CMK (cell line): ENCODE results near the gene SCYL3.
"Not testable (repeated sequence)": the region's sequence is repeated elsewhere in the genome, so short reads cannot be mapped to it uniquely, and the experiment has no call there.

Source experiments
- DNase-seq: peaks from one replicate; pipeline ENCODE4 v3.0.0-alpha.2; 2010; ENCODE audit warnings: low read depth

The SCYL3 gene, protein sequence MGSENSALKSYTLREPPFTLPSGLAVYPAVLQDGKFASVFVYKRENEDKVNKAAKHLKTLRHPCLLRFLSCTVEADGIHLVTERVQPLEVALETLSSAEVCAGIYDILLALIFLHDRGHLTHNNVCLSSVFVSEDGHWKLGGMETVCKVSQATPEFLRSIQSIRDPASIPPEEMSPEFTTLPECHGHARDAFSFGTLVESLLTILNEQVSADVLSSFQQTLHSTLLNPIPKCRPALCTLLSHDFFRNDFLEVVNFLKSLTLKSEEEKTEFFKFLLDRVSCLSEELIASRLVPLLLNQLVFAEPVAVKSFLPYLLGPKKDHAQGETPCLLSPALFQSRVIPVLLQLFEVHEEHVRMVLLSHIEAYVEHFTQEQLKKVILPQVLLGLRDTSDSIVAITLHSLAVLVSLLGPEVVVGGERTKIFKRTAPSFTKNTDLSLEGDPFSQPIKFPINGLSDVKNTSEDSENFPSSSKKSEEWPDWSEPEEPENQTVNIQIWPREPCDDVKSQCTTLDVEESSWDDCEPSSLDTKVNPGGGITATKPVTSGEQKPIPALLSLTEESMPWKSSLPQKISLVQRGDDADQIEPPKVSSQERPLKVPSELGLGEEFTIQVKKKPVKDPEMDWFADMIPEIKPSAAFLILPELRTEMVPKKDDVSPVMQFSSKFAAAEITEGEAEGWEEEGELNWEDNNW

DNA sequence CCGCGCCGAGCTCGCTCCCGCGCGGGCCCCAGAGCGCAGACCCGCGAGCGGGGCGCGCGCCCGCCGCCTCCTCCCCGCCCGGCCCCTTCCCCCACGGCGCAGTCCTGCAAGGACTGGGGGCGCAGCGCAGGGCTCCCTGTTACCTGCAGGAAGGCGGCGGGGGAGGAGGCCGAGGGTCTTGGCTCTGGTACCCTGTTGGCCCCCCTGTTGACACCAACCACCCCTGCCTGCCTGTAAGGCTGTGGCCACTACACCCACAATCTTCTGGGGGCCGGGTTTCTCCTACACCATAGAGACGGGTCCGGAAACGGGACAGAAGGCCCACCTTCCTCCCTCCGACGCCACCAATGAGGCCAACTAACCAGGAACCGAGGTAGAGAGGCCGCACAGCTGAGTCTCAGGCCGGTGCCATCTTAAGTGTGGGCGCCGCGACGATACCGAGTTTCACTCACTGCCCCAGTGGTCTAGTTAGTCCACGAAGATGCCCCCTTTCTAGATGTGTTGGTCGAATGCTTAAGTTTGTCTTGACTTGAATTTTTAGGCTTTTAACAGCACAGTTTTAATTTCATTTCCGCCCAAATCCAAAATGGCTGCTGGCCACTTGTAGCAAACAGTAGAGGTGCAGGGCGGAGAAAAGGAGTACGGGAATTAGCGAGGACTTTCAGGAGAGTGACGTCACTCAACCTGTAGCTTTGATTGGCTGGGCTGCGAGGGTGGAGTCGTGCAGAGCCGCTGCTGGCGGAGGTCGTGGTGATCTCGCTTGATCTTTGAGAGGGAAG is at the start of gene SCYL3:
SCYL3 (minus strand) TSS at position 252 of the 779 bp plus-strand sequence. CDS start 5,056 bp downstream, outside the sequence.
- DNase-seq, result peak; percentile 98

DNA sequence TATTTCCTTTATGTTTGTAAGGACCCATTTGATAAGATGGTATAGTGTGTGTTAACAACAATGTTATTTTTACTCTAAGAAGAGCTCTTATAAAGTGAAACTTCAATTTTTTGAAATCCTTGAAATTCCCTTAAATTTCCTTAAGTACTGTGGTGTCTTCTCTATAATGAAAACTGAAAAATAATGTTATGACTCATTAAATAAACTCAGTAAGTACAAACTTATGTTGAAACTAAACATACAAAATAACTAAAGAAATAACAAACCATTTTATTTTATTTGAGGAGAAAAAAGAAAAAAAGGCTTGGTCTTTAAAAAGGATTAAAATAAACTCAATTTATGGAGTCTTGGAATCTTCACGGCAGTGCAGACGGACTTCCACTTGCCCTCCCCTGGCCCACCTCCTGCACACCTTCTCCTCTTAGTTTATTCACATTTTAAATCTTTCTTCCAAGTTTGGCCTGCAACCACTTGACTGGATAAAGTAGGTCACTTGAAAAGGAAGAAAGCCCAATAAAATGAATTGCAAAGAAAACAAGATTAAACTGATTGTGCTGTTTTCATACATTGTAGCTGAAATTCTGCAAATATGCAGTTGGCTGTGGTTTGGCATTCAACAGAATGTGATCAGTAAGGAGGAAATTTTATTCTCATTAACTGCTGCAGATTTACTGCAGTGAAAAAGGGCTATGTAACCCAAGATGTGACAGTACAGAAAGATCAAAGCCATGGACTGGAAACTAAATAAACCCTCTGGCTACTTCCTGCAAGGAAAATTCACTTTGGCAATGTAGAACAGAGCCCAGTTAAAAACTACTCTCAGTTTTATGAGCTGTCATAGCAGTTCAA is 48.5 kb upstream of the SCYL3 start:
- no peak for DNase-seq

DNA sequence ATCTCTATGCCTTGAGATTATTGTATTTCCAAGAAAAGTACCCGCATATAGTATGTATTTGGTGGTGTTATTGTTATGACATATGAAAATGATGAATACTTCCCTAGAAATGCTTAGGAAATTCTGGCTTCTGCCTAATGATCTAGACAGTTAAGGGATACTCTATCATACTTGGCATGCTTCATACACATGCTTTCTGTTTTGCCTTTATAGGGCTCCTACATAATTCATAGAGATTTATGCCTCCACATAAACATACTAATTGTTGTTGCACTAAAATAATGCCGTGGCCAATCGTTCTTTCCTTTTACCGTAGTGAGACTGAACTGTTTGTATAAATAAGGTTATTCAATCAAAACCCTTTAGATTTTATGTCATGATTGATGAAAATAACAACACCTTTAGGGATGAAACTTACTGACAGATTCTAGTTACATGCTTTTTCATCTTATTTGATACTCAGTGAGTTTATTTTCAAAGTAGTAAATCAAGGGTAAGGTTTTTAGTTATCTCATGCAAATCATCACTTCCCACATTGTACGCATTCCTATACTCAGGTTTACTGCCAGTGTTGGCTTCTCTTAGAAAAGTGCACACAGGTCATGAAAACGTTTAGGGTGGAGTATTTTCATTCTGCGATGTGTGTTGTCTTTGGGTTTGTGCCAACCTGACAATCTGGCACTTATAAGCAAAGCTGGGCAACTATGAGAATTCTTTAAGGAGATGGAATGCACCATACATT is 40.5 kb upstream of the SCYL3 start:
- no peak for DNase-seq

DNA sequence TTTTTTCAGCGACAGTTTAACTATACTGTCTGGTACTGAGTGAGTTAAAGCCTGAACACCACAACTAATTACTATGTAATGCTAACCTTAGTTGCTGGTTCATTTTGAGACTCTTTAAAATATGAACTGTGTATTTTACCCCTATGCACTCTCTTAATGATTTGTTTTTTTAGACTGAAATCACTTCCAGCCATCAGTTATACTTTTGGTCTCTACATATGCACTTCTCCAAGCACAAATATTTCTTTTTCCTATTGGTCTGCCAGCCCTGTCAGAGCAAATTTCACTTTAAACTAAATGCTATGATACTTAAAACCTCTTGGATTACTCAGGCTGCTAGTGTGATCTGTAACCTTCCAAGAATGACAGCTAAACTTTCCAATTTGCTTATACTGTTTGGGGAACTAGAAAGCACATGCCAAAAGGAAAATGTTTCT is 38.1 kb upstream of the SCYL3 start:
- no peak for DNase-seq

DNA sequence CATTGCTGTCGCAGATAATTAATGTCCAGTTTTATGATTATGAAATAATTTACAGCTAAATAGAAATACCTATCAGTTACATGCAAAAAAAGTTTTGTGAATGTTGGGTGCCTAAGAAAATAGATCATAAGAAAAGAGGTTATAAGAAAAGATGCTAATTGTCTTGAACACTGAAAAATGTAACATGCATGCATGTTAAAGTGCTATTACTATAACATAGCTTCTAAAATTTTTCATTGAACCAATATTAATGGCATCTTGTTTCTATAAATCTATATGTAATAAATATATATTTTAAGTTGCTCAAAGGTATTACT is 35.5 kb upstream of the SCYL3 start:
- DNase-seq, result no peak

DNA sequence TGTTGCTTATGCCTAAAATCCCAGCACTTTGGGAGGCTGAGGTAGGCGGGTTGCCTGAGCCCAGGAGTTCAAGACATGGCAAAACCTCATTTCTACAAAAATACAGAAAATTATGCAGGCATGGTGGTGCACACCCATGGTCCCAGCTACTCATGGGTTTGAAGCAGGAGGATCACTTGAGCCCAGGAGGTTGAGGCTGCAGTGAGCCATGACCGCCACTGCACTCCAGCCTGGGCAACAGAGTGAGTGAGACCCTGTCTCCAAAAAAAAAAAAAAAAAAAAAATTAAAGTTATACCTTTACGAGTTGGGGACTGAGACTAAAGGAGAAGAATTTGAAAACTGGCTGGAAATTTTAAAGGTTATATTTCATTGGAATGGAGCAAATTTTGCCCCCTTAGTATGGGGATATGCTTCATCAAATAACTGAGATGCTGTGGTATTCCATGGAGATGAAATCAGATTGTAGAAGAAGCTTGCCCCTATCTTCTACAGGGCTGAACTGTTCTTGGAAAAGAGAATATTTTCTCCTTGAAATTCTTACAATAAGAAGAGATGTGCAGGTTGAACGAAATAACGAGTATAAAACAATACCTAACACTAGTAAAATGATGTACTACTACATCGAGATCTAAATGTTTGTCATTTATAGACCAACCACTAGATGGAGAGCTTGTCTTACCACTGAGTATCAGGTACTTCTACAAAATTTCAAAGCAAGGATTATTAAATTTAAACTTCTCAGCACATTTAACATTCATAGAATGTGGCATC is 34.9 kb upstream of the SCYL3 start:
- peak; percentile 30 for DNase-seq

DNA sequence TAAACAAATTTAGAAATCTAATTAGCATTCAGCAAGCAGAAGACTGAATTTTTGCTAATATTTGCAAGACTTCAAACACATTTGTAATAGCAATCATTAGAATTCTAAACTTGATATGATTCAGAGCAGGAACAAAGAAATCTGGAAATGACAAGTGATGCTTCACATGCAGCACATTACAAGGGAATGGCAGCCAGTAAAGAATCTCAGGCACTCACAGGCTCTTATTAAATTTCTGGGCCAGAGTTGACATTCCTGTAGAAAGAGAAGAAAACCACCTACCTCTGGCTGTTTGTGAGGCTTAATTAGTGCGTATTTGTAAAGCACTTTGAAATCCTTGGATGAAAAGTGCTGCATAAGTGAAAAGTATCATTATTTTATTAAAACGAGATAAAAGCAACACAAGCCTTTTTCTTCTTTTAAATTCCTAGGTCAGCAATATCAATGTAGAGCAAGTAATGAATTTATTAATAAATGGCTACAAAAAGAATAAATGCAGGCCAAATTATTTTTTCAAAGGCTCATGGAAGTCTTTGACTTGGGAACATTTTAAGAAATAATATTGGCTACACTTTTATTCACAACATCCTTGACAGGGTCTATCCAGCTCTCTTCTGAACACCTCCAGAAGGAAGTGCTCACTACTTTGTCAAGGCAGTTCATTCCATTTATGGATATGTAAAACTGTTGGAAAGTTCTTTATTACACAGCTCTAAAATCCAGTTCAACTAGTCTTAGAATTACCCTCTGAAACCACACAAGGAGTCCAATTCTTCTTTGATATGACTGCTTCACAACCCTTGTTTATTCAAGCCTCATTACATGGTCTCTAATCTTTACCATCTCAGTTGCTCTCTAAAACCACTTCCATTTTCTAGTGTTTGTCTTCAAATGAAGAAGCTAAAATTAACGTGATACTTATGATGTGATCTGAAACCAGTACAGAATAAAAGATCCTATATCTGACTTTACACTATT is 32.1 kb upstream of the SCYL3 start:
- DNase-seq, result no peak

DNA sequence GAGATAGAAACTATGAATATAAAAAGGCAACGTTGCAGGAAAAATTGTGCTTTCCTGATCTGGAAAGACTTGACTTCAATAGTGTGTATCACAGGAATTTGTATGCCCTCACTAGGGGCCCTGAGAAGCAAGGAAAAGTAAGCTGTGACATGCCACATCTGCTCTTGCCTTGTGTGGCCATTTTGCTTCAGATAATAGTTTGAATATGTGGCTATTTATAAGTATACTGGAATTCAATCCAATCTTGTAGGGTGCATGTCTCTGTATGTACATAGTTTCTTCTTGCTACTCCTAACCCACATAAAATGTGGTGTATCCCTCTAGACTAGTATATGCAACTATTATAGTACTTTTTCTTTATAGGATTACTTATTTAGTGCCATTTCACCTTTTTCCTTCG is 31.1 kb upstream of the SCYL3 start:
- DNase-seq, result no peak

DNA sequence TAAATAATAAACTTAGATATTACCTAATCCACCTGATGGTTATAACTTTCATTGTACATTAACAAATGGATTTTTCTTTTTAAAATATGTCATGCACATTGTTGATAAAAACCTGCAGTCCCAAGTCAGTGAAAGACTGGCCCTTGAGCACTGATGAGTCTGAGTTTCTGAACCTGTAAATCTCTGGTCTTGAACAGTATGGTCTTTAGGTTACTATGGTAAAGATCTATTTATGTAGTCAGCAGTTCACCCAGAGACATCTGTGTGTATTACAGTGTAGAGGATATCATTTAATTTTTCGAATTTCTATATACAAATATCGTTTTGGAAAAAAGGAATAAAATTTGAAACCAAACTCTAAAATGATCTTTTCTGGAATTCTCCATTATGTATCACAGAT is 30.4 kb upstream of the SCYL3 start:
- no peak for DNase-seq

DNA sequence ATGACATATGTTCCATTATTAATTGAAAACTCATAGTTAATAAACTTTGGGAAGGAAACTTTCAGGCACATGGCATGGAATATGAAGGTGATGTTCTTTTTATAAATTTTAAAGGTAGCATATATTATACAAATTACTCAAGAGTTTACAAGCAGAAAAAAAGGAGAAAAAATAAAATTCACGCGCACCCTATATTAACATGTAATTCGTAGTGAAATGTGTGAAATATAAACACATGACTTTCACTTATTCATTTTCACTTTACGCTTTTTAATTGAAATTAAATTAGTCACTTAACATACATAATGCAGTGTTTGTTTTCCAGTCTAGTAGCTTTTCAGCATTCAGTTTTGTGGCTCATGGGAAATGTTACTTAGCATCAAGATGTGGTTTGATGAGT is 27.4 kb upstream of the SCYL3 start:
- no peak for DNase-seq

DNA sequence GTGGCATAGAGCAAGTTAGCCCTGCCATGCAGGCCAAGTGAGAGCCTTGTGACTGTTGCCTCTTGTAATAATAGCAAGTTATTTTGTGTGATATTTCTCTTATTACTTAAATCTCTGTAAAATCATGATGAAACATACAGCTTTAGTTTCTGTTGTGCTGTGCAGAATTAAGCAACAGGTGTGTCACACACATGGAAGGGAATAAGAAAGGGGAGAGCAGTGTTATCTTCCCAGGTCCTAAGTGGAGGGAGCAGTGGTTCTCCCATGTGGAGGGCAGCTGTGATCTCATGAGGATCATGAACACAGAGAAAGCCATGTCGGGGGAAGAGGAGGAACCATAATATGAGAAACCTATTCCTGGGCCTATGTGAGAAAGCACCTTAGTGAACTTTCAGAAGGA is 25.2 kb upstream of the SCYL3 start:
- DNase-seq, result no peak

DNA sequence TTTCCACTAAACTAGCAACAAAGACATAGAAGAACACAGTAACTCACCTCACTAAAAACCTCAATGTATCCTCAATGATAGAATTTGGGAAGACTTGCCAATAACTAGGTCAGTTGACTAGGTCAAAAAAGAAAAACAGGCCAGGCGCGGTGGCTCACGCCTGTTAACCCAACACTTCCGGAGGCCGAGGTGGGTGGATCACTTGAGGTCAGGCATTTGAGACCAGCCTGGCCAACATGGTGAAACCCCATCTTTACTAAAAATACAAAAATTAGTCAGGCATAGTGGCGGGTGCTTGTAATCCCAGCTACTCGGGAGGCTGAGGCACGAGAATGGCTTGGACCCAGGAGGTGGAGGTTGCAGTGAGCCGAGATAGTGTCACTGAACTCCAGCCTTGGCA is 24.5 kb upstream of the SCYL3 start:
- not testable (repeated sequence) for DNase-seq

DNA sequence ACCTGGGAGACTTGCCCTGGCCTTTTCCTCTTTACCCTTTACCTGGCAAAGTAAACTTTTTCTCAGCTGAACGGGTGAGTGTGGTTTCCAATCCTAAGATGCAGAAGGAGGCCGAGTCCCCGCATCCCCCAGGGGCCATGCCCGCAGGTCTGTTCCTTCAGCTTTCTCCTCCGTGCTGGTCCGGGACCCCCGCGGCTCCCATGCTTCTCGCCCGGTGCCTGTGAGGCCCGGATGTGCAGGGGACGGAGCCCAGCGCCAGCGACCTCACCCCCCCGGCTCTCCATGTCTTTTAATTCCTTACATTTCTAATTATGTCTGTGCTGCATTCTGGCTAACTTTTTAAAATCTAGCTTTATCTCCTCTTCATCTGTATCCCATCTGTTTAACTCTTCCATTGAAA is 21.5 kb upstream of the SCYL3 start:
- no peak for DNase-seq

DNA sequence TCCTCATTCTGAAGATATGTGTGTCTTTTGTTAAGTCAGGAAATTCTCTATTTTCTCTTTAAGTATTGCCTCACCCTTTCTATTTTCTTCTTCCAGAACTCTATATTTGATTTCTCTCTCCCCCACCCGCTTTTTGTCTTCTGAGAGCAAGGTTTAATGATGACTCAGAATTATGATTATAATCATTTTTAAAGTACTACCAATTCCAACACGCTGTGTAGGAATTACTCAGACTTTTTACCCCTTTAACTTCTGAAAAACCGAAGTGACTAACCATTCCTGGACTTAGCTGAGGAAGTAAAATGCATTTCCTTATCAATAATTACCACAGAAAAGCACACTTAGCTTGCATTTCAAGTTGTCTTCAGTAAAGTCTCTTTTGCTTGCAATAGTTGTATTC is 20.8 kb upstream of the SCYL3 start:
- DNase-seq, result no peak

DNA sequence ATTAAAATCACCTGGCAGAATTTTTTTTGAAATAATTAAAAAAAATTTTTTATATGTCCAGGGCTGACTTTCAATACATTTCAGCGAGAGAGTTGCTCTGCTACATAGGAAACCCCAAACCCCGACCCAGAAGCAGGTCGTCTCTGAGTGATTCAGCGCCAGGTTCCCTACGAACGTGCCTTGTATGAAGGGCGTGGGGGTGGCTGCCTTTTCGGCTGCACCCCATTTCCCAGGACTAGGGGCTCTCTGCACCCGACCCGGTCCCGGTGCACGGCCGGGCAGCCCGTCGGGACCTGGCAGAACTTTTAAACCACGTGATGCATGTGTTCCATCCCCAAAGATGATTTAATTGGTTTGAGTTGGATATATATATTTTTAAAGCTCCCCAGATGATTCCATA is 15.8 kb upstream of the SCYL3 start:
- DNase-seq, result no peak

DNA sequence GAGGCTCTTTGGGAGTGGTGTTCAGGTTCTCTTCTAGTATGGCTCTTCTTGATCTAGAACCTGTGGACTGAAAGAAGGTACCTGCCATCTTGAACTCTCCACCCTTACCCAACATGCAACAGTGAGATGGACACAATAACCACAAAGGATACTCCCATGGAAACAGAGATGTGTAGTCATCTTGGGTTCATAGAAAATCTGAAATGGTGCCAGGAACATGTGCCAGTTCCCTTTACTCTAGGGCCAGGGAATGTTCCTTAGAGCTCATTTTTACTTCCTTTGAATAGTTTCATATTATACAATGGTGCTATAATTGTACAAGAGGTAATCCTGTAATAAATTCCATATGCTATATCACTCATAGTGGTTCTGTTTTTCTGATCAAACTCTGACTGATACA is 13.2 kb upstream of the SCYL3 start:
- no peak for DNase-seq

DNA sequence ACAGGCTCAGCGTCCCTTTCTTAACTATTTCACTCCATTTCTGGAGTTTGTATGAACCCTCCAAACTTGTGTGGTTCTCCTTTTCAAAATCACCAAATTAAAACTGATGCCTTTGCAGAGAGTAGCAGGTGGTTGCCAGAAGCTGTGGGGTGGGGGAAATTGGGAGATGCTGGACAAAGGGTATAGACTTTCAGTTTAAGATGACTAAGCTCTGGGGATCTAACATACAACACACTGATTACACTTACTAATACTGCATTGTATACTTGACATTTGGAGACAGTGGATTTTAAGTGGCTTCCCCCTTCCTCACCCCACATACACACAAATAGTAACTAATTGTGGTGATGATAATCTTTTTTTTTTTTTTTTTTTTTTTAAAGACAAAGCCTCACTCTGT is 11.1 kb upstream of the SCYL3 start:
- DNase-seq, result no peak

DNA sequence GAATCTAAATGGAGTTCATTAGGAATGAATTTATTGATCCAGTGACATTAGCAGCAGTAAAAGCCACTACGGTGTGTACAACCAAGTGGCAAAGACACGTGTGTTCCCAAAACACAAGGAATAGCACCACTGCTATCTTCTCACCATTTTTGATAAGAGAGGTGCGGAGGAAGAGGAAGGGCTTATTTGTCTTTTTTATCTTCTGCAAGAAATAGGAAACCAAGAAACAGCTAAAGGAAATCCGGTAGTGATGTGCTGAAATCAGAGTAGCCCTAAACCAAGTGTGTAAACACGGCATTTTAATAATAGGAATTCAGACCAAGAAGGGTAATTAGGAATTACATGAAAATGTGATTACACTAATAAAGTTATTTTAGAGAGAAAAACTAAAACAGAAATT is 9.1 kb upstream of the SCYL3 start:
- DNase-seq, result no peak

DNA sequence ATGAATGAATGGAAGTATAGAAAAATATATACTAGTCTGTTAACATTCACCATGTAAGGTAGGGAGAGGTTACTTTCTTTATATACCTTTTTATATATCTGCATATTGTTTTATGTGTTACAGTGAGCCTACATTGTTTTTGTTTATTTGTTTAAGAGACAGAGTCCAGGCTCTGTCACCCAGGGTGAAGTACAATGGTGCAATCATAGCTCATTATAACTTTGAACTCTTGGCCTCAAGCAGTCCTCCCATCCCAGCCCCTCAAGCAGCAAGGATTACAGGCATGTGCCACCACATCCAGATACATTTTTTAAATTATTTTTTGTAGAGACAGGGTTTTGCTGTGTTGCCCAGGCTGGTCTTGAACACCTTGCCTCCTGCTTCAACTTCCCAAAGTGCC is 7.4 kb upstream of the SCYL3 start:
- no peak for DNase-seq
